HCEC 1CT (cell line): Measurements from ENCODE around the gene RGS13.

Experiments used
- DNase-seq: peaks from one replicate; pipeline ENCODE4 v3.0.0-alpha.2; 2017

Gene RGS13

GRCh38 chr1:192627901-192628300, 8.0 kb upstream of the RGS13 start:
- no peak for DNase-seq

- no peak for DNase-seq
Measured at GRCh38 chr1:192628396-192629057, 7.4 kb upstream of the RGS13 start.

- DNase-seq: no peak
Measured at GRCh38 chr1:192629612-192630011, 6.3 kb upstream of the RGS13 start.

GRCh38 chr1:192630521-192631287, 5.2 kb upstream of the RGS13 start:
- DNase-seq: no peak

- no peak for DNase-seq
Measured at GRCh38 chr1:192631749-192632148, 4.2 kb upstream of the RGS13 start.

- no peak for DNase-seq
Measured at GRCh38 chr1:192632188-192632587, 3.8 kb upstream of the RGS13 start.

GRCh38 chr1:192632641-192633532, 3.1 kb upstream of the RGS13 start:
- no peak for DNase-seq

GRCh38 chr1:192633533-192634253, 2.3 kb upstream of the RGS13 start:
- DNase-seq: no peak

GRCh38 chr1:192635041-192635440, 906 bp upstream of the RGS13 start:
- DNase-seq: no peak

GRCh38 chr1:192639607-192640368, 3.8 kb downstream of the RGS13 start:
- DNase-seq: peak; percentile 70

- no peak for DNase-seq
Measured at GRCh38 chr1:192652159-192652558, 16.2 kb downstream of the RGS13 start.

- no peak for DNase-seq
Measured at GRCh38 chr1:192654120-192654519, 18.2 kb downstream of the RGS13 start.

- DNase-seq: peak; percentile 74
Measured at GRCh38 chr1:192654591-192655251, 18.8 kb downstream of the RGS13 start.

GRCh38 chr1:192657760-192658159, 21.8 kb downstream of the RGS13 start:
- no peak for DNase-seq

- DNase-seq: no peak
Measured at GRCh38 chr1:192658255-192658654, 22.3 kb downstream of the RGS13 start.

GRCh38 chr1:192660613-192661012, 24.7 kb downstream of the RGS13 start:
- no peak for DNase-seq

GRCh38 chr1:192668409-192668983, 32.5 kb downstream of the RGS13 start:
- DNase-seq: no peak

- peak; percentile 1 for DNase-seq
Measured at GRCh38 chr1:192669174-192669573, 33.2 kb downstream of the RGS13 start.

- no peak for DNase-seq
Measured at GRCh38 chr1:192675716-192676115, 39.8 kb downstream of the RGS13 start.

GRCh38 chr1:192678099-192678498, 42.2 kb downstream of the RGS13 start:
- no peak for DNase-seq

GRCh38 chr1:192682335-192682734, 46.4 kb downstream of the RGS13 start:
- DNase-seq: no peak
